Measurements from ENCODE around the gene CTBP2.

DNA sequence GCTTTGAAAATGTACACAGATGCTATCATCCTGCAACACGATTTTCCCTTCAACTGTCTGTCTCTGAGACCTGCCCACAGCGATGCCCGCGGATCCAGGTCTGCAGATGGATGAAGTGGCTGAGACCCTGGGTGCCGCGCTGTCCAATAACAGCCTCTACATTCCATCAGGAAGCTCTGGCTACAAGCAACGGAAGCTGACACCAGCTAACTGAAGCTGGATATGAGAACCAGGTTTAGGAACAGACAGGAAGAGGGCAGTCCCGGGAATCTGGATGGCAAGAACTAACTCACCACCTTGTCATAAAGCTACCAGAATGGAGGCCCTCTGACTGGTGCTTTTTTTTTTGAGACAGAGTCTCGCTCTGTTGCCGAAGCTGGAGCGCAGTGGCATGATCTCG, 32.3 kb upstream of the CTBP2 start:
- TF ChIP-seq, protein P1, sequence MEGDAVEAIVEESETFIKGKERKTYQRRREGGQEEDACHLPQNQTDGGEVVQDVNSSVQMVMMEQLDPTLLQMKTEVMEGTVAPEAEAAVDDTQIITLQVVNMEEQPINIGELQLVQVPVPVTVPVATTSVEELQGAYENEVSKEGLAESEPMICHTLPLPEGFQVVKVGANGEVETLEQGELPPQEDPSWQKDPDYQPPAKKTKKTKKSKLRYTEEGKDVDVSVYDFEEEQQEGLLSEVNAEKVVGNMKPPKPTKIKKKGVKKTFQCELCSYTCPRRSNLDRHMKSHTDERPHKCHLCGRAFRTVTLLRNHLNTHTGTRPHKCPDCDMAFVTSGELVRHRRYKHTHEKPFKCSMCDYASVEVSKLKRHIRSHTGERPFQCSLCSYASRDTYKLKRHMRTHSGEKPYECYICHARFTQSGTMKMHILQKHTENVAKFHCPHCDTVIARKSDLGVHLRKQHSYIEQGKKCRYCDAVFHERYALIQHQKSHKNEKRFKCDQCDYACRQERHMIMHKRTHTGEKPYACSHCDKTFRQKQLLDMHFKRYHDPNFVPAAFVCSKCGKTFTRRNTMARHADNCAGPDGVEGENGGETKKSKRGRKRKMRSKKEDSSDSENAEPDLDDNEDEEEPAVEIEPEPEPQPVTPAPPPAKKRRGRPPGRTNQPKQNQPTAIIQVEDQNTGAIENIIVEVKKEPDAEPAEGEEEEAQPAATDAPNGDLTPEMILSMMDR (IDR thresholded peaks at IDR 0.05; ENCODE audit: low read depth, low read length, poor library complexity, severe bottlenecking) = no peak
- TF ChIP-seq EZH2phosphoT487 (IDR thresholded peaks at IDR 0.05; ENCODE audit: borderline replicate concordance, low read length) = no peak
